ENCODE data around the gene ST14. TPM values are rescaled to one million over a fixed set of nuclear protein-coding genes. Genes with fewer than 3 reads are reported as not detected.

Gene ST14
- total and polyA plus RNA-seq, 10 of the 15 experiments (the other 5 are each of a cell fraction or from before 2014, with no cell fraction given): 0.02 to 3.9 (median 0.73) TPM; not detected in 2

DNA sequence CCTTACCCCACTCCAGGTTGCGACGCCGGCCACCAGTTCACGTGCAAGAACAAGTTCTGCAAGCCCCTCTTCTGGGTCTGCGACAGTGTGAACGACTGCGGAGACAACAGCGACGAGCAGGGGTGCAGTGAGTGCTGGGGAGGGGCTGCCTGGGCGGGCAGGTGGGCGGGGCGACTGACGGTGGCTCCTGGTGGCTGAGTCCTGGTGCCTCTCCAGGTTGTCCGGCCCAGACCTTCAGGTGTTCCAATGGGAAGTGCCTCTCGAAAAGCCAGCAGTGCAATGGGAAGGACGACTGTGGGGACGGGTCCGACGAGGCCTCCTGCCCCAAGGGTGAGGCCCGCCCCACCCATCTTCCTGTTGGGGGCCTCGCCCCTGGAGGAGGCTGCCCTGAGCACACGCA, 38.7 kb downstream of the ST14 start (continued):
- no peak for TF ChIP-seq ETV6 (conservative IDR thresholded peaks at IDR 0.05 in 1 of 2, IDR thresholded peaks at IDR 0.05 in 1 of 2; ENCODE audit: borderline replicate concordance in 1 of 2, low read depth in 1 of 2)

- Histone ChIP-seq H3K36me3 (ENCODE audit: control insufficient read depth in 2 of 2, insufficient read depth in 2 of 2, low read length in 1 of 2) (peaks cover 0 to 2% of the 10 kb centered on the region in 2 experiments; a peak in 1 of 4 replicates), H3K4me3 (no peak overlapping the region), H3K9ac (ENCODE audit: control insufficient read depth, insufficient read depth, low read length) (no peak overlapping the region), H4K20me1 (ENCODE audit: control insufficient read depth, insufficient read depth) (no peaks in the 10 kb centered on the region), H3K4me2 (ENCODE audit: control insufficient read depth, insufficient read depth) (no peak overlapping the region), H3K27ac (ENCODE audit: control insufficient read depth, insufficient read depth) (no peak overlapping the region), H3K9me3 (replicated peaks; ENCODE audit: control insufficient read depth, insufficient read depth, low read length) (no peaks in the 10 kb centered on the region), H3K4me1 (ENCODE audit: control insufficient read depth, insufficient read depth, low read length) (no peaks in the 10 kb centered on the region), H3K79me2 (ENCODE audit: control insufficient read depth, insufficient read depth, low read length) (no peaks in the 10 kb centered on the region), H3K27me3 (replicated peaks in 1 of 2; ENCODE audit: control insufficient read depth in 2 of 2, insufficient read depth in 2 of 2, low read length in 1 of 2) (no peaks in the 10 kb centered on the region), H2AFZ (ENCODE audit: control insufficient read depth, low read depth, low read length) (no peak overlapping the region)
- ChIA-PET SMC1A (ENCODE audit: uncharacterized antibody, unreplicated experiment) (no interaction called here), CTCF (interaction anchor here (0.9 kb wide), 1 partner anchor 53 kb away, joined by 3 read pairs; no protein-coding TSS in a partner anchor), POLR2A (no interaction called here), RAD21 (ENCODE audit: unreplicated experiment) (no interaction called here)
- 79% methylated on average over 12 of the region's 15 CpGs for WGBS (ENCODE audit: insufficient coverage, insufficient replicate concordance, low lambda C conversion rate, missing lambda C conversion rate)
- FAIRE-seq (no peak), ATAC-seq (no peak), DNase-seq (ENCODE audit: low read depth, low spot score) (no peak)
- intact Hi-C loops (cut with micrococcal nuclease; ENCODE audit: unreplicated experiment): no loop called here
- in situ Hi-C loops (cut with MboI): no loop called here
- BruUV-seq (replicated peaks): no TSS peak
- TF ChIP-seq EP300 (IDR thresholded peaks at IDR 0.05; ENCODE audit: borderline replicate concordance in 1 of 2, control insufficient read depth in 1 of 2, low read depth in 2 of 2, low read length in 2 of 2) (no peak), CBX5 (IDR thresholded peaks at IDR 0.05; ENCODE audit: low read depth) (no peak), SMARCA5 (IDR thresholded peaks at IDR 0.05) (no peak), GATAD2B (conservative IDR thresholded peaks at IDR 0.05; ENCODE audit: low read depth) (no peak), SPI1 (IDR thresholded peaks at IDR 0.05; ENCODE audit: borderline replicate concordance, insufficient read depth, low read depth, low read length) (no peak), BRCA1 (IDR thresholded peaks at IDR 0.05; ENCODE audit: low read depth, low read length) (no peak), POLR2AphosphoS2 (IDR thresholded peaks at IDR 0.05; ENCODE audit: low read depth, low read length) (no peak), ZNF207 (IDR thresholded peaks at IDR 0.05; ENCODE audit: borderline replicate concordance) (no peak), IKZF2 (IDR thresholded peaks at IDR 0.05) (no peak), CHD1 (IDR thresholded peaks at IDR 0.05; ENCODE audit: low read depth, low read length) (no peak), JUND (IDR thresholded peaks at IDR 0.05; ENCODE audit: low read depth, low read length) (no peak), HCFC1 (IDR thresholded peaks at IDR 0.05; ENCODE audit: low read length) (no peak), TCF3 (IDR thresholded peaks at IDR 0.05; ENCODE audit: borderline replicate concordance, insufficient read depth, low read depth, low read length) (no peak), NFYB (IDR thresholded peaks at IDR 0.05; ENCODE audit: insufficient read depth, low read depth, low read length) (no peak), BCL3 (IDR thresholded peaks at IDR 0.05; ENCODE audit: borderline replicate concordance, insufficient read depth, low read depth, low read length, poor library complexity, severe bottlenecking) (no peak)
- TF ChIP-seq, protein P1, sequence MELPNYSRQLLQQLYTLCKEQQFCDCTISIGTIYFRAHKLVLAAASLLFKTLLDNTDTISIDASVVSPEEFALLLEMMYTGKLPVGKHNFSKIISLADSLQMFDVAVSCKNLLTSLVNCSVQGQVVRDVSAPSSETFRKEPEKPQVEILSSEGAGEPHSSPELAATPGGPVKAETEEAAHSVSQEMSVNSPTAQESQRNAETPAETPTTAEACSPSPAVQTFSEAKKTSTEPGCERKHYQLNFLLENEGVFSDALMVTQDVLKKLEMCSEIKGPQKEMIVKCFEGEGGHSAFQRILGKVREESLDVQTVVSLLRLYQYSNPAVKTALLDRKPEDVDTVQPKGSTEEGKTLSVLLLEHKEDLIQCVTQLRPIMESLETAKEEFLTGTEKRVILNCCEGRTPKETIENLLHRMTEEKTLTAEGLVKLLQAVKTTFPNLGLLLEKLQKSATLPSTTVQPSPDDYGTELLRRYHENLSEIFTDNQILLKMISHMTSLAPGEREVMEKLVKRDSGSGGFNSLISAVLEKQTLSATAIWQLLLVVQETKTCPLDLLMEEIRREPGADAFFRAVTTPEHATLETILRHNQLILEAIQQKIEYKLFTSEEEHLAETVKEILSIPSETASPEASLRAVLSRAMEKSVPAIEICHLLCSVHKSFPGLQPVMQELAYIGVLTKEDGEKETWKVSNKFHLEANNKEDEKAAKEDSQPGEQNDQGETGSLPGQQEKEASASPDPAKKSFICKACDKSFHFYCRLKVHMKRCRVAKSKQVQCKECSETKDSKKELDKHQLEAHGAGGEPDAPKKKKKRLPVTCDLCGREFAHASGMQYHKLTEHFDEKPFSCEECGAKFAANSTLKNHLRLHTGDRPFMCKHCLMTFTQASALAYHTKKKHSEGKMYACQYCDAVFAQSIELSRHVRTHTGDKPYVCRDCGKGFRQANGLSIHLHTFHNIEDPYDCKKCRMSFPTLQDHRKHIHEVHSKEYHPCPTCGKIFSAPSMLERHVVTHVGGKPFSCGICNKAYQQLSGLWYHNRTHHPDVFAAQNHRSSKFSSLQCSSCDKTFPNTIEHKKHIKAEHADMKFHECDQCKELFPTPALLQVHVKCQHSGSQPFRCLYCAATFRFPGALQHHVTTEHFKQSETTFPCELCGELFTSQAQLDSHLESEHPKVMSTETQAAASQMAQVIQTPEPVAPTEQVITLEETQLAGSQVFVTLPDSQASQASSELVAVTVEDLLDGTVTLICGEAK (IDR thresholded peaks at IDR 0.05; ENCODE audit: borderline replicate concordance): no peak
These were observed 39.4 kb downstream of the ST14 start for GRCh38 chr11:130198964-130199363.

All from GM12878 (cell line).